Measurements from ENCODE around the gene ERG28. TPM values are rescaled to one million over a fixed set of nuclear protein-coding genes. Genes with fewer than 3 reads are reported as not detected.

Gene ERG28
- total RNA-seq, 2 donors from 2014 or later: 32.2 to 36.3 TPM

DNA sequence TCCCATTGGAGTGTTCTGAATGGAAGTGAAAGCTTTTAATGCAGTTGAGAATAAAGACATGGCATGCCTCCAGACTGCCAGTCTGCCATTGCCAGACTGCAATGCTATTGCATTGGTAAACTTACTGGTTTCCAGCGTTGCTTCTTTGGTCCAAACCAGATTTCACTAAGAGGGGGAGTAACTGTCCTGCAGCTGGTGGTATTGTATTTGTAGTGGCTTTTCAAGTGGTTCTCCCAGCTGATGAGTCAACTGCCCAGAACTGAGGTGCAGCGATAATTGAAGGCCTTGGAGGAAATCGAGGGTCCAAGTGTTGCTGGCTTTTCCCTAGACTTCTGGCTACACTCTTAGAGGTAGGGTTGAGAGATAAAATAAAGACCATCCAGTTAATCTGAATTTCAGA lies 31.9 kb downstream of the ERG28 start:
- H3K27ac ChIP-seq (ENCODE audit: low read depth, low read length): no peak overlapping the region
- Mint-ChIP-seq H3K27me3 (ENCODE audit: insufficient read depth) (no peaks in the 10 kb centered on the region), H3K4me1 (peaks cover 22% of the 10 kb centered on the region), H3K4me3 (no peak overlapping the region), H3K27ac (no peak overlapping the region), H3K36me3 (ENCODE audit: low read depth) (peaks cover 7% of the 10 kb centered on the region), H3K9me3 (no peaks in the 10 kb centered on the region)
- peaks cover 2% of the 10 kb centered on the region for H3K4me1 ChIP-seq (ENCODE audit: control insufficient read depth, insufficient read depth, low read length)
- TF ChIP-seq CTCF (conservative IDR thresholded peaks at IDR 0.05): no peak
- no peak overlapping the region for H3K9ac ChIP-seq (ENCODE audit: extremely low read depth, low read length, poor library complexity, severe bottlenecking)
- DNase-seq: no peak
- H3K36me3 ChIP-seq (ENCODE audit: control insufficient read depth, insufficient read depth, low read length): peaks cover 16% of the 10 kb centered on the region
- no peaks in the 10 kb centered on the region for H3K9me3 ChIP-seq (ENCODE audit: control insufficient read depth, low read length)
- H3K27me3 ChIP-seq (ENCODE audit: control insufficient read depth, insufficient read depth, low read length, poor library complexity, severe bottlenecking): no peaks in the 10 kb centered on the region
- 90 to 95% methylated on average over 2 to 3 of the region's 3 CpGs for WGBS, 2 experiments (ENCODE audit: insufficient coverage in 1 of 2, insufficient read length in 1 of 2)
- no peak overlapping the region for H3K4me3 ChIP-seq (ENCODE audit: low read length)

GRCh38 chr14:75627406-75627805 lies 33.3 kb downstream of the ERG28 start:
- Histone ChIP-seq H3K27ac (ENCODE audit: low read depth, low read length) (no peak overlapping the region), H3K9me3 (ENCODE audit: control insufficient read depth, low read length) (no peaks in the 10 kb centered on the region), H3K4me1 (ENCODE audit: control insufficient read depth, insufficient read depth, low read length) (peaks cover 2% of the 10 kb centered on the region), H3K4me3 (ENCODE audit: low read length) (no peak overlapping the region), H3K27me3 (ENCODE audit: control insufficient read depth, insufficient read depth, low read length, poor library complexity, severe bottlenecking) (no peaks in the 10 kb centered on the region), H3K9ac (ENCODE audit: extremely low read depth, low read length, poor library complexity, severe bottlenecking) (no peak overlapping the region), H3K36me3 (ENCODE audit: control insufficient read depth, insufficient read depth, low read length) (peaks cover 16% of the 10 kb centered on the region)
- no peak for TF ChIP-seq CTCF (conservative IDR thresholded peaks at IDR 0.05)
- Mint-ChIP-seq H3K27ac (no peak overlapping the region), H3K4me3 (no peak overlapping the region), H3K27me3 (ENCODE audit: insufficient read depth) (no peaks in the 10 kb centered on the region), H3K4me1 (peaks cover 27% of the 10 kb centered on the region), H3K36me3 (ENCODE audit: low read depth) (peaks cover 7% of the 10 kb centered on the region), H3K9me3 (no peaks in the 10 kb centered on the region)
- 90 to 95% methylated on average over 4 of the region's 4 CpGs for WGBS, 2 experiments (ENCODE audit: insufficient coverage in 1 of 2, insufficient read length in 1 of 2)
- DNase-seq: no peak

DNA sequence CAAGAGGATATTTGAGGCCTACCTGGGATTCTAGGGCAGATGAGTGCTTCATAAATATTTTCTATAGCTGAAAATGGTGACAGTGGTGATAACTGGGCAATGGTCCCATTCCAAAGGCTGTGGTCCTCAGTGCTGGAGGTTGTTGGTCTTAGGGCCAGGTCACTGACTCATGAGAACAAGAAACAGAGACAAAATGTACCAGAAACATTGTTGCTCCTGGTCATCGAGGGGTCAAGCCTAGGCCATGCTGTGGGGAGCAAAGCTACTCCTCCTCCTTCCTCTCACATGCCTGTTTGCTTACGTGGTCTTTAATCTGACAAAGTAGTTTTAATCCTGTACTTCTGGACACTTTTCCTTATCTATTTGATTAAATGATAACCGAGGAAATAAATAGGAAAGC lies 33.8 kb downstream of the ERG28 start:
- no peak overlapping the region for H3K4me3 Mint-ChIP-seq
- H3K27me3 ChIP-seq (ENCODE audit: control insufficient read depth, insufficient read depth, low read length, poor library complexity, severe bottlenecking): no peaks in the 10 kb centered on the region
- H3K9me3 ChIP-seq (ENCODE audit: control insufficient read depth, low read length): no peaks in the 10 kb centered on the region
- no peak overlapping the region for H3K9ac ChIP-seq (ENCODE audit: extremely low read depth, low read length, poor library complexity, severe bottlenecking)
- no peaks in the 10 kb centered on the region for H3K9me3 Mint-ChIP-seq
- H3K4me1 ChIP-seq (ENCODE audit: control insufficient read depth, insufficient read depth, low read length): peaks cover 2% of the 10 kb centered on the region
- H3K4me1 Mint-ChIP-seq: peaks cover 29% of the 10 kb centered on the region
- whole genome bisulfite sequencing, 2 experiments (ENCODE audit: insufficient coverage in 1 of 2, insufficient read length in 1 of 2): 93 to 100% methylated on average over 1 to 3 of the region's 3 CpGs
- no peak overlapping the region for H3K27ac Mint-ChIP-seq
- DNase-seq: no peak
- no peak overlapping the region for H3K4me3 ChIP-seq (ENCODE audit: low read length)
- H3K27ac ChIP-seq (ENCODE audit: low read depth, low read length): no peak overlapping the region
- H3K36me3 ChIP-seq (ENCODE audit: control insufficient read depth, insufficient read depth, low read length): peaks cover 16% of the 10 kb centered on the region
- H3K27me3 Mint-ChIP-seq (ENCODE audit: insufficient read depth): no peaks in the 10 kb centered on the region
- TF ChIP-seq CTCF (conservative IDR thresholded peaks at IDR 0.05): no peak
- peaks cover 7% of the 10 kb centered on the region for H3K36me3 Mint-ChIP-seq (ENCODE audit: low read depth)
